ENCODE results near the gene PVR. TPM values are rescaled to one million over a fixed set of nuclear protein-coding genes. Genes with fewer than 3 reads are reported as not detected.

The PVR gene
- total and polyA plus RNA-seq, 4 donors = 11.4 to 49.0 (median 32.1) TPM

DNA sequence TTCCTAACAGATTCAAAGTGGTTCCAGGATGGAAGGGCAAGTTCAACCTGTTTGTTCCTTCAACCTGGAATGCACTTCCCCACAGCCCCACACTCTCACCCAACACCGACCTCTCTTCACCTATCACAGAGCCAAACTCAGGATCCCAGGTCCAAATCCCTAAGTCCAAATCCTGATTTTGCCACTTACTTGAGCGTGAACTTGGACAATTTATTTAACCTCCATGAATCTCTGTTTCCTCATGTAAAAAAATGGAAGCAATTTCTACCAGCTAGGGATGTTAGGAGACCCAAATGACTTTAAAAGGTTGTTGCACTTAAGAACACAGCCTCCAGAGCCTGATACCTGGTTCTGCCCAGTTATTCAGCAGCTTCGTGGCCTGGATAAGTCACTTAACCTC lies 35.8 kb upstream of the PVR start:
- no peak overlapping the region for H3K27ac ChIP-seq (ENCODE audit: low read depth in 1 of 2, low read length in 2 of 2)
- no peaks in the 10 kb centered on the region for H3K36me3 ChIP-seq (ENCODE audit: control insufficient read depth in 4 of 4, insufficient read depth in 3 of 4, low read depth in 1 of 4, low read length in 3 of 4)
- H3K9me3 ChIP-seq (ENCODE audit: control insufficient read depth in 4 of 4, low read length in 3 of 4) = no peaks in the 10 kb centered on the region
- TF ChIP-seq YY1 (IDR thresholded peaks at IDR 0.05) (no peak), FOXA1 (IDR thresholded peaks at IDR 0.05) (no peak), SP1 (IDR thresholded peaks at IDR 0.05) (no peak), HNF4G (IDR thresholded peaks at IDR 0.05) (no peak), RAD21 (IDR thresholded peaks at IDR 0.05) (no peak), HNF4A (conservative IDR thresholded peaks at IDR 0.05) (no peak), RXRA (IDR thresholded peaks at IDR 0.05) (no peak), TAF1 (conservative IDR thresholded peaks at IDR 0.05) (no peak), EGR1 (IDR thresholded peaks at IDR 0.05; ENCODE audit: low read depth in 2 of 2) (no peak), JUND (IDR thresholded peaks at IDR 0.05) (no peak), NR2F2 (IDR thresholded peaks at IDR 0.05) (no peak)
- TF ChIP-seq, protein P1, sequence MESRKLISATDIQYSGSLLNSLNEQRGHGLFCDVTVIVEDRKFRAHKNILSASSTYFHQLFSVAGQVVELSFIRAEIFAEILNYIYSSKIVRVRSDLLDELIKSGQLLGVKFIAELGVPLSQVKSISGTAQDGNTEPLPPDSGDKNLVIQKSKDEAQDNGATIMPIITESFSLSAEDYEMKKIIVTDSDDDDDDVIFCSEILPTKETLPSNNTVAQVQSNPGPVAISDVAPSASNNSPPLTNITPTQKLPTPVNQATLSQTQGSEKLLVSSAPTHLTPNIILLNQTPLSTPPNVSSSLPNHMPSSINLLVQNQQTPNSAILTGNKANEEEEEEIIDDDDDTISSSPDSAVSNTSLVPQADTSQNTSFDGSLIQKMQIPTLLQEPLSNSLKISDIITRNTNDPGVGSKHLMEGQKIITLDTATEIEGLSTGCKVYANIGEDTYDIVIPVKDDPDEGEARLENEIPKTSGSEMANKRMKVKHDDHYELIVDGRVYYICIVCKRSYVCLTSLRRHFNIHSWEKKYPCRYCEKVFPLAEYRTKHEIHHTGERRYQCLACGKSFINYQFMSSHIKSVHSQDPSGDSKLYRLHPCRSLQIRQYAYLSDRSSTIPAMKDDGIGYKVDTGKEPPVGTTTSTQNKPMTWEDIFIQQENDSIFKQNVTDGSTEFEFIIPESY (IDR thresholded peaks at IDR 0.05) = no peak
- no peak overlapping the region for H3K9ac ChIP-seq (ENCODE audit: low read depth in 1 of 2, low read length in 2 of 2)
- DNase-seq (ENCODE audit: low spot score) = no peak
- H3K4me1 ChIP-seq (ENCODE audit: control insufficient read depth in 4 of 4, insufficient read depth in 4 of 4, low read length in 3 of 4) = peaks cover 0 to 18% (median 11%) of the 10 kb centered on the region in 4 donors
- H3K27me3 ChIP-seq (ENCODE audit: control insufficient read depth in 4 of 4, insufficient read depth in 4 of 4, low read length in 3 of 4) = no peaks in the 10 kb centered on the region
- WGBS = 81% methylated on average over 3 of the region's 3 CpGs
- H3K4me3 ChIP-seq (ENCODE audit: low read depth in 1 of 3, low read length in 3 of 3) = no peak overlapping the region

DNA sequence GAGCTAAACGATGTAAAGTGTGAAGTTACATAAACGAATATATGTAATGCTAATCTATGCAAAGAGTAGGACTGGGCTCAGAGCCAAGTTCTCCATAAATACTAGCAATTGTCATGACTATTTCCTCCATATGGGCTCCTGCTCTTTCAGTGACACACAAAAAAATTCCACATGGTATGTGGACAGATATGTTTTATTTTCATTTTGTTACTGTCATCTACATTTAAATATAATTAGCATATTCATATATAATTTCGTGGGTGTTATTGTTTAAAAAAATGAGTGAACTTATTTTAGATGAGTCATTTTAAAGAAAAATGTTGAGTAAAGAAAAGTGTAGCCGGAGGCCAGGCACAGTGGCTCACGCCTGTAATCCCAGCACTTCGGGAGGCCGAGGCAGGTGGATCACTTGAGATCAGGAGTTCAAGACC lies 35.3 kb upstream of the PVR start:
- peaks cover 0 to 23% (median 15%) of the 10 kb centered on the region in 4 donors for H3K4me1 ChIP-seq (ENCODE audit: control insufficient read depth in 4 of 4, insufficient read depth in 4 of 4, low read length in 3 of 4)
- 74% methylated on average over 7 of the region's 7 CpGs for WGBS

More for the DNA sequence above, 35.3 kb upstream of the PVR start:
- H3K36me3 ChIP-seq (ENCODE audit: control insufficient read depth in 4 of 4, insufficient read depth in 3 of 4, low read depth in 1 of 4, low read length in 3 of 4) = no peaks in the 10 kb centered on the region
- no peak overlapping the region for H3K9ac ChIP-seq (ENCODE audit: low read depth in 1 of 2, low read length in 2 of 2)
- no peak for DNase-seq (ENCODE audit: low spot score)
- H3K27me3 ChIP-seq (ENCODE audit: control insufficient read depth in 4 of 4, insufficient read depth in 4 of 4, low read length in 3 of 4) = no peaks in the 10 kb centered on the region
- no peak overlapping the region for H3K4me3 ChIP-seq (ENCODE audit: low read depth in 1 of 3, low read length in 3 of 3)
- no peak overlapping the region for H3K27ac ChIP-seq (ENCODE audit: low read depth in 1 of 2, low read length in 2 of 2)
- TF ChIP-seq HNF4A (conservative IDR thresholded peaks at IDR 0.05) (no peak), HNF4G (IDR thresholded peaks at IDR 0.05) (no peak), NR2F2 (IDR thresholded peaks at IDR 0.05) (no peak), TAF1 (conservative IDR thresholded peaks at IDR 0.05) (no peak), FOXA2 (IDR thresholded peaks at IDR 0.05) (no peak), YY1 (IDR thresholded peaks at IDR 0.05) (no peak), GABPA (IDR thresholded peaks at IDR 0.05 in 1 of 2, conservative IDR thresholded peaks at IDR 0.05 in 1 of 2) (no peak), RXRA (IDR thresholded peaks at IDR 0.05) (no peak), FOXA1 (IDR thresholded peaks at IDR 0.05) (no peak), JUND (IDR thresholded peaks at IDR 0.05) (no peak), SP1 (IDR thresholded peaks at IDR 0.05) (no peak), RAD21 (IDR thresholded peaks at IDR 0.05) (no peak)
- TF ChIP-seq, protein P2, sequence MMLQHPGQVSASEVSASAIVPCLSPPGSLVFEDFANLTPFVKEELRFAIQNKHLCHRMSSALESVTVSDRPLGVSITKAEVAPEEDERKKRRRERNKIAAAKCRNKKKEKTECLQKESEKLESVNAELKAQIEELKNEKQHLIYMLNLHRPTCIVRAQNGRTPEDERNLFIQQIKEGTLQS (IDR thresholded peaks at IDR 0.05) = no peak
- TF ChIP-seq, protein P3, sequence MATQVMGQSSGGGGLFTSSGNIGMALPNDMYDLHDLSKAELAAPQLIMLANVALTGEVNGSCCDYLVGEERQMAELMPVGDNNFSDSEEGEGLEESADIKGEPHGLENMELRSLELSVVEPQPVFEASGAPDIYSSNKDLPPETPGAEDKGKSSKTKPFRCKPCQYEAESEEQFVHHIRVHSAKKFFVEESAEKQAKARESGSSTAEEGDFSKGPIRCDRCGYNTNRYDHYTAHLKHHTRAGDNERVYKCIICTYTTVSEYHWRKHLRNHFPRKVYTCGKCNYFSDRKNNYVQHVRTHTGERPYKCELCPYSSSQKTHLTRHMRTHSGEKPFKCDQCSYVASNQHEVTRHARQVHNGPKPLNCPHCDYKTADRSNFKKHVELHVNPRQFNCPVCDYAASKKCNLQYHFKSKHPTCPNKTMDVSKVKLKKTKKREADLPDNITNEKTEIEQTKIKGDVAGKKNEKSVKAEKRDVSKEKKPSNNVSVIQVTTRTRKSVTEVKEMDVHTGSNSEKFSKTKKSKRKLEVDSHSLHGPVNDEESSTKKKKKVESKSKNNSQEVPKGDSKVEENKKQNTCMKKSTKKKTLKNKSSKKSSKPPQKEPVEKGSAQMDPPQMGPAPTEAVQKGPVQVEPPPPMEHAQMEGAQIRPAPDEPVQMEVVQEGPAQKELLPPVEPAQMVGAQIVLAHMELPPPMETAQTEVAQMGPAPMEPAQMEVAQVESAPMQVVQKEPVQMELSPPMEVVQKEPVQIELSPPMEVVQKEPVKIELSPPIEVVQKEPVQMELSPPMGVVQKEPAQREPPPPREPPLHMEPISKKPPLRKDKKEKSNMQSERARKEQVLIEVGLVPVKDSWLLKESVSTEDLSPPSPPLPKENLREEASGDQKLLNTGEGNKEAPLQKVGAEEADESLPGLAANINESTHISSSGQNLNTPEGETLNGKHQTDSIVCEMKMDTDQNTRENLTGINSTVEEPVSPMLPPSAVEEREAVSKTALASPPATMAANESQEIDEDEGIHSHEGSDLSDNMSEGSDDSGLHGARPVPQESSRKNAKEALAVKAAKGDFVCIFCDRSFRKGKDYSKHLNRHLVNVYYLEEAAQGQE (IDR thresholded peaks at IDR 0.05) = no peak
- TF ChIP-seq, protein P4, sequence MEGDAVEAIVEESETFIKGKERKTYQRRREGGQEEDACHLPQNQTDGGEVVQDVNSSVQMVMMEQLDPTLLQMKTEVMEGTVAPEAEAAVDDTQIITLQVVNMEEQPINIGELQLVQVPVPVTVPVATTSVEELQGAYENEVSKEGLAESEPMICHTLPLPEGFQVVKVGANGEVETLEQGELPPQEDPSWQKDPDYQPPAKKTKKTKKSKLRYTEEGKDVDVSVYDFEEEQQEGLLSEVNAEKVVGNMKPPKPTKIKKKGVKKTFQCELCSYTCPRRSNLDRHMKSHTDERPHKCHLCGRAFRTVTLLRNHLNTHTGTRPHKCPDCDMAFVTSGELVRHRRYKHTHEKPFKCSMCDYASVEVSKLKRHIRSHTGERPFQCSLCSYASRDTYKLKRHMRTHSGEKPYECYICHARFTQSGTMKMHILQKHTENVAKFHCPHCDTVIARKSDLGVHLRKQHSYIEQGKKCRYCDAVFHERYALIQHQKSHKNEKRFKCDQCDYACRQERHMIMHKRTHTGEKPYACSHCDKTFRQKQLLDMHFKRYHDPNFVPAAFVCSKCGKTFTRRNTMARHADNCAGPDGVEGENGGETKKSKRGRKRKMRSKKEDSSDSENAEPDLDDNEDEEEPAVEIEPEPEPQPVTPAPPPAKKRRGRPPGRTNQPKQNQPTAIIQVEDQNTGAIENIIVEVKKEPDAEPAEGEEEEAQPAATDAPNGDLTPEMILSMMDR (IDR thresholded peaks at IDR 0.05; ENCODE audit: low read depth, low read length, missing input control) = no peak
- no peaks in the 10 kb centered on the region for H3K9me3 ChIP-seq (ENCODE audit: control insufficient read depth in 4 of 4, low read length in 3 of 4)

Measured in liver (tissue), 9 donors.